GM18526 (cell line): ENCODE measurements around the gene CSNK2B.
A peak's percentile ranks its signal among the peaks of the same experiment; 100 is the strongest.

ENCODE experiments used
- POLR2A ChIP-seq: IDR thresholded peaks from 3 replicates; pipeline ENCODE4 v1.6.1; 2011; ENCODE audit not compliant: insufficient read length; ENCODE audit errors: extremely low read depth

The CSNK2B gene

GRCh38 chr6:31665501-31666336, at the start of gene CSNK2B:
CSNK2B (plus strand) TSS chr6:31666080; CDS start chr6:31666832, 752 bp downstream.
- peak; percentile 92 for TF ChIP-seq POLR2A

- TF ChIP-seq POLR2A = no peak
Measured at GRCh38 chr6:31617010-31617409, 48.9 kb upstream of the CSNK2B start.

GRCh38 chr6:31619805-31620585, 45.9 kb upstream of the CSNK2B start:
- TF ChIP-seq POLR2A = peak; percentile 93

GRCh38 chr6:31620586-31621319, 45.1 kb upstream of the CSNK2B start, which contains the start of gene PRRC2A:
PRRC2A (plus strand) TSS chr6:31620715; CDS start chr6:31622790, 2,075 bp downstream.
- TF ChIP-seq POLR2A = peak; percentile 49

GRCh38 chr6:31621320-31621939, 44.5 kb upstream of the CSNK2B start:
- no peak for TF ChIP-seq POLR2A

- TF ChIP-seq POLR2A = no peak
Measured at GRCh38 chr6:31621991-31622390, 43.9 kb upstream of the CSNK2B start.

GRCh38 chr6:31622684-31623091, 43.2 kb upstream of the CSNK2B start:
- TF ChIP-seq POLR2A = no peak

- TF ChIP-seq POLR2A = no peak
Measured at GRCh38 chr6:31624070-31624469, 41.8 kb upstream of the CSNK2B start.

- TF ChIP-seq POLR2A = no peak
Measured at GRCh38 chr6:31626952-31627351, 38.9 kb upstream of the CSNK2B start.

GRCh38 chr6:31627690-31628287, 38.1 kb upstream of the CSNK2B start:
- no peak for TF ChIP-seq POLR2A

GRCh38 chr6:31629014-31629413, 36.9 kb upstream of the CSNK2B start:
- TF ChIP-seq POLR2A = no peak

GRCh38 chr6:31630177-31630934, 35.5 kb upstream of the CSNK2B start:
- no peak for TF ChIP-seq POLR2A

- no peak for TF ChIP-seq POLR2A
Measured at GRCh38 chr6:31631209-31631608, 34.7 kb upstream of the CSNK2B start.

GRCh38 chr6:31631681-31632278, 34.1 kb upstream of the CSNK2B start:
- TF ChIP-seq POLR2A = no peak
